Choroid plexus epithelial cell (primary cell): ENCODE results near the gene ZHX3.

Experiments
- DNase-seq: peaks from one replicate; pipeline ENCODE4 v3.0.0-alpha.2; 2010; ENCODE audit warnings: low read depth
- H3K4me3 ChIP-seq: 2 replicates; pipeline ENCODE4 v1.5.1; 2011; ENCODE audit warnings: low read depth, mild to moderate bottlenecking, control low read depth, low read length, moderate library complexity
- CTCF ChIP-seq: conservative IDR thresholded peaks from 2 replicates; pipeline ENCODE4 v1.5.1; 2011; ENCODE audit warnings: low read depth, mild to moderate bottlenecking, control low read depth, inconsistent platforms, low read length, moderate library complexity

The ZHX3 gene

GRCh38 chr20:41172296-41173140, 145.0 kb downstream of the ZHX3 start:
- DNase-seq, result no peak
- TF ChIP-seq CTCF, result no peak
- H3K4me3 ChIP-seq, result no peak overlapping the region

- no peak overlapping the region for H3K4me3 ChIP-seq
- TF ChIP-seq CTCF, result no peak
- DNase-seq, result no peak
These were observed 145.7 kb downstream of the ZHX3 start for GRCh38 chr20:41171736-41172295.

- H3K4me3 ChIP-seq, result no peak overlapping the region
- DNase-seq, result no peak
- no peak for TF ChIP-seq CTCF
These were observed 147.0 kb downstream of the ZHX3 start for GRCh38 chr20:41170386-41171105.

GRCh38 chr20:41169791-41170351, 147.7 kb downstream of the ZHX3 start:
- peak; percentile 43 for DNase-seq
- no peak overlapping the region for H3K4me3 ChIP-seq
- no peak for TF ChIP-seq CTCF

GRCh38 chr20:41169162-41169690, 148.3 kb downstream of the ZHX3 start:
- no peak overlapping the region for H3K4me3 ChIP-seq
- DNase-seq, result no peak
- TF ChIP-seq CTCF, result no peak

GRCh38 chr20:41168281-41169161, 149.0 kb downstream of the ZHX3 start:
- DNase-seq, result no peak
- TF ChIP-seq CTCF, result no peak
- no peak overlapping the region for H3K4me3 ChIP-seq
